ENCODE measurements around the gene GSTT4.
"Not testable (repeated sequence)": the region's sequence is repeated elsewhere in the genome, so short reads cannot be mapped to it uniquely, and the experiment has no call there.

DNA sequence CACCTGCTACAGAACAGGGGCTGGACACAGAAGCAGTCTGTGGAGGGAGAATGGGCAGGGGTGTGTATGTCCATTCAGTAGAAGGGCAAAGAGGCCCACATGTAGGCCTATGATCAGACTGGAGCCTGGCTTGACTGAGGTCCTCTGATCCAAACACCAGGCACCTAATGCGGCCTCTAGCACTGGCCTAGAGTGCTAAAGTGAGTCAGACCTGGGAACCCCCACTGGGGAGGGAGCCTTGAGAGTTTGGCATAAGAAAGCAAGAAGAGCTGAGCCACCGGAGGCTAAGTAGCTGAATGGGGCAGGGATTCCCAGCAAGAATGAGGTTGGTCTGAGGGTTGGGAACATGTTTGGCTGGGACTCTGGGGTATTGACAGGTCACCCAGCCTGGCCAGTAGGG, 53.9 kb downstream of the GSTT4 start:
- TF ChIP-seq, protein P1, sequence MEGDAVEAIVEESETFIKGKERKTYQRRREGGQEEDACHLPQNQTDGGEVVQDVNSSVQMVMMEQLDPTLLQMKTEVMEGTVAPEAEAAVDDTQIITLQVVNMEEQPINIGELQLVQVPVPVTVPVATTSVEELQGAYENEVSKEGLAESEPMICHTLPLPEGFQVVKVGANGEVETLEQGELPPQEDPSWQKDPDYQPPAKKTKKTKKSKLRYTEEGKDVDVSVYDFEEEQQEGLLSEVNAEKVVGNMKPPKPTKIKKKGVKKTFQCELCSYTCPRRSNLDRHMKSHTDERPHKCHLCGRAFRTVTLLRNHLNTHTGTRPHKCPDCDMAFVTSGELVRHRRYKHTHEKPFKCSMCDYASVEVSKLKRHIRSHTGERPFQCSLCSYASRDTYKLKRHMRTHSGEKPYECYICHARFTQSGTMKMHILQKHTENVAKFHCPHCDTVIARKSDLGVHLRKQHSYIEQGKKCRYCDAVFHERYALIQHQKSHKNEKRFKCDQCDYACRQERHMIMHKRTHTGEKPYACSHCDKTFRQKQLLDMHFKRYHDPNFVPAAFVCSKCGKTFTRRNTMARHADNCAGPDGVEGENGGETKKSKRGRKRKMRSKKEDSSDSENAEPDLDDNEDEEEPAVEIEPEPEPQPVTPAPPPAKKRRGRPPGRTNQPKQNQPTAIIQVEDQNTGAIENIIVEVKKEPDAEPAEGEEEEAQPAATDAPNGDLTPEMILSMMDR (IDR thresholded peaks at IDR 0.05; ENCODE audit: borderline replicate concordance, extremely low read depth, low read length, poor library complexity, severe bottlenecking): not testable (repeated sequence)
- TF ChIP-seq EZH2 (IDR thresholded peaks at IDR 0.05; ENCODE audit: borderline replicate concordance, low read depth, low read length, severe bottlenecking): not testable (repeated sequence)
